ENCODE results near the gene PLEKHO2.
"Not testable (repeated sequence)": the region's sequence is repeated elsewhere in the genome, so short reads cannot be mapped to it uniquely, and the experiment has no call there.

The PLEKHO2 gene, protein sequence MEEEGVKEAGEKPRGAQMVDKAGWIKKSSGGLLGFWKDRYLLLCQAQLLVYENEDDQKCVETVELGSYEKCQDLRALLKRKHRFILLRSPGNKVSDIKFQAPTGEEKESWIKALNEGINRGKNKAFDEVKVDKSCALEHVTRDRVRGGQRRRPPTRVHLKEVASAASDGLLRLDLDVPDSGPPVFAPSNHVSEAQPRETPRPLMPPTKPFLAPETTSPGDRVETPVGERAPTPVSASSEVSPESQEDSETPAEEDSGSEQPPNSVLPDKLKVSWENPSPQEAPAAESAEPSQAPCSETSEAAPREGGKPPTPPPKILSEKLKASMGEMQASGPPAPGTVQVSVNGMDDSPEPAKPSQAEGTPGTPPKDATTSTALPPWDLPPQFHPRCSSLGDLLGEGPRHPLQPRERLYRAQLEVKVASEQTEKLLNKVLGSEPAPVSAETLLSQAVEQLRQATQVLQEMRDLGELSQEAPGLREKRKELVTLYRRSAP

GRCh38 chr15:64841344-64842095 lies at the start of gene PLEKHO2:
Gene PLEKHO2, plus strand, starts transcription at chr15:64841915. Its CDS starts 102 bp downstream, at chr15:64842017.
- DNase-seq: peak; percentile 92

DNA sequence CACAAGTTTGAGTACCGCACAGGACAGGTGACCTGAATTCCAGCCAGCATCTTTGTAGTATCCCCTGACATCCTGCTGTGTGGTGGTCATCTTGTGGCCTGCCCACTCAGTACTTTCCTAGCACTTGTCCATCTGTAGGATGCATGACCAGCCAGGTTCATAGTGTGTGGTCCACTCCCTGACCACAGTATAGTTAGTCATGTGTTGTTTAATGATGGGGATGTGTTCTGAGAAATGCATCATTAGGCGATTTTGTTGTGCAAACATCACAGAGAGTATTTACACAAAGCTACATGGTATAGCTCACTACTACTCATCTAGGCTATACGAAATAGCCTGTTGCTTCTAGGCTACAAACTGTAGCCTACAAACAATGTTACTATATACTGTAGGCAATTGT lies 49.4 kb upstream of the PLEKHO2 start:
- no peak for DNase-seq

DNA sequence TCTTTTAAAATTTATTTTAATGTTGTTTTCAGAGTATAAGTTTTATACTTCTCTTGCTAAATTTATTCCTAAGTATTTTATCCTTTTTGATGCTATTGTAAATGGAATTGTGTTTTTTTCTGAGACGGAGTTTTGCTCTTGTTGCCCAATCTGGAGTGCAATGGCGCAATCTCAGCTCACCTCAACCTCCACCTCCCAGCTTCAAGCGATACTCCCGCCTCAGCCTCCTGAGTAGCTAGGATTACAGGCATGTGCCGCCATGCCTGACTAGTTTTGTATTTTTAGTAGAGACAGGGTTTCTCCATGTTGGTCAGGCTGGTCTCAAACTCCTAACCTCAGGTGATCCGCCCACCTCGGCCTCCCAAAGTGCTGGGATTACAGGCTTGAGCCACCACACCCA lies 46.4 kb upstream of the PLEKHO2 start:
- DNase-seq: not testable (repeated sequence)

GRCh38 chr15:64795921-64796320 lies 45.8 kb upstream of the PLEKHO2 start:
- DNase-seq: not testable (repeated sequence)

GRCh38 chr15:64798905-64799304 lies 42.8 kb upstream of the PLEKHO2 start:
- DNase-seq: not testable (repeated sequence)

DNA sequence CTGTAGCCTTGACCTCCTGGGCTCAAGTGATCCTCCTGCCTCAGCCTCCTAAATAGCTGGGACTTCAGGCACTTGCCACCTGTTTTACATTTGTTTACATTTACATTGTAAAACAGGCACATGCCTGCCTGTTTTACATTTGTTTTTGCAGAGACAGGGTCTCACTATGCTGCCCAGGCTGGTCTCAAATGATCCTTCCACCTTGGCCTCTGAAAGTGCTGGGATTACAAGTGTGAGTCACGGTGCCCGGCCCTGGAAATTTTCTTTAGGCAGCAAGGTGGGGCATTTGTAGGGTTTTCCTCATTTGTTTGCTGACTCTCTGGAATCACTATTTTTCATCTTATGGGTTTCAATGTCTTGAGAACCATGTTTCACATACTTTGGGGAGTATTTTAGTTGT lies 41.2 kb upstream of the PLEKHO2 start:
- no peak for DNase-seq

DNA sequence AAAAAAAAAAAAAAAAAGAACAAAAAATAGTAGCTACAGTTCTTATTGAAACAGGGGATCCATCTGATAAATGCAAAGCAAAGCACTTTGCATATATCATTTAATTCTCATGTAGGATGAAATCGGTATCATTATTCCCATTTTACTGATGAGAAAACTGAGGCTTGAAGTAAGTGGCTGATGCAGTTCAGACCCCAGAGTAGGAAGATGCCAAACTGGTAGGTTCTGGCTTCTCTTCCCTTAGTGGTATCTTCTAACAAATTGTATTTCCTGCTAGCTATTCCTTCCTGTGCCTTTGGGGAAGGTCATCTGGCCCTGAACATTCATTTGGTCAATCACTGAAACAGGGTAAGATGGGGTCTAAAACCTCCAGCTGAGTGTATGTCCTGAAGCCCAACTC lies 38.2 kb upstream of the PLEKHO2 start:
- no peak for DNase-seq

DNA sequence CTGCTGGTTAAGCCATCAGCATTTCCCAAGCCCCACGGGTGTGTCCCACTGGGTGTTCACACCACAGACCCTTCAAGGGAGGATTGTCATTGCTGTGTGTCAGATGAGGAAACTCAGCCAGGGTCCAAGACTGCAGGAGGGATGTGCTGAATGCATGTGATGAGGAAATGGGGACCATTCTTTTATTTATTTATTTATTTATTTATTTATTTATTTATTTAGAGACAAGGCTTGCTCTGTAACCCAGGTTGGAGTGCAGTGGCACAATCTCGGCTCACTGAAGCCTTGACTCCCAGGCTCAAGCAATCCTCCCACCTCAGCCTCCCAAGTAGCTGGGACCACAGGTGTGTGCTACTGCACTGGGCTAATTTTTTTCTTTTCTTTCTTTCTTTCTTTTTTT lies 37.1 kb upstream of the PLEKHO2 start:
- DNase-seq: no peak

DNA sequence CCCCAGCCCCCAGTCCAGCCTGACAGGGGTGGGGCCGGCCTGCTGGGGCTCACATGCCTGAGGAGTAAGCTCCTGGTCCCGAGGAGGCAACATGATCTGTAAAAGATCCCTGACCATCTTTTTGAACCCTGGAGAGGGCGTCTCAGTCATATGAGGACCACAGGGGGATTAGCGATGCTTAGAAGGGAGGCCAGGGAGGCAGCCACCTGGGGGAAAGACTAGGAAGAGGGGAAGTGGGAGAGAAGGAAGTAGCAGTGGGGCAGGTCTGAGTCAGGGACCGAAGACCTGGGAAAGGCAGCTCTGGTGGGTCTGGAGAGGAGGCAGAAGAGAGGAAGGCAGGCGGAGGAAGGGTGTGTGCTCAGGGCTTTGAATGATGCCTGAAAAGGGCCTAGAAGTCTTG lies 35.2 kb upstream of the PLEKHO2 start:
- no peak for DNase-seq

DNA sequence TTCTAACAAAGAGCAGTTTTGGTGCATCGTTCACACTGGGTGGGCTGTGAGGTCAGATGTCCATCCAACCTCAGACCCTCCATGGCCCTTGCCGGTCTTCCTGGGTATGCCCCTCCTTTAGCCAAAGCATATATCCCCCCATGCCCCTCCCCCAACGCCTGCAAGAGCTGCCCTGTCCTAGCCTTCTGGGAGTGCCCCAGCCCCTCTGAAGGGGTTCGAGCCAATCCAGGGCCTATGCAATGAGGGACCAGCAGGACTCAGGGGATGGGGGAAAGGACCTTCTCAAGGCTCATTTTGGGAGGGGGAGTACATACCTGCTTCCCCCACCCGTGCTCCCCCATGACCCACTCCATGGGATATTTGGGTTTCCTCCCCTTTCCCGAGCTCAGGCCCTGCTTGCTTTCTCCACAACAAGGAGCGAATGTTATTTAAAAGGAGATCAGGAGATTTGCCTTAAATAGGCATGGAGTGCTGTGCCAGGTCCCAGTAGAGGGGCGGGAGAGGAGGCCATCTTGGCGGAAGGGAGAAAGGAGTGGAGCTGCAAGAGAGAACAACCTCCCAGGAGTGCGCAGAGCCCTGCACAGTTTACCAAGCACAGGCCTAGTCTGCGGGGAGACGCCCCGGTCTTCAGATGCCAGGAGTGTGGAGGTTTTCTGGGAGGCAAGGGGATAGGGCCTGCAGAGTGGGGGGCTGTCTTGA lies 34.5 kb upstream of the PLEKHO2 start:
- no peak for DNase-seq

DNA sequence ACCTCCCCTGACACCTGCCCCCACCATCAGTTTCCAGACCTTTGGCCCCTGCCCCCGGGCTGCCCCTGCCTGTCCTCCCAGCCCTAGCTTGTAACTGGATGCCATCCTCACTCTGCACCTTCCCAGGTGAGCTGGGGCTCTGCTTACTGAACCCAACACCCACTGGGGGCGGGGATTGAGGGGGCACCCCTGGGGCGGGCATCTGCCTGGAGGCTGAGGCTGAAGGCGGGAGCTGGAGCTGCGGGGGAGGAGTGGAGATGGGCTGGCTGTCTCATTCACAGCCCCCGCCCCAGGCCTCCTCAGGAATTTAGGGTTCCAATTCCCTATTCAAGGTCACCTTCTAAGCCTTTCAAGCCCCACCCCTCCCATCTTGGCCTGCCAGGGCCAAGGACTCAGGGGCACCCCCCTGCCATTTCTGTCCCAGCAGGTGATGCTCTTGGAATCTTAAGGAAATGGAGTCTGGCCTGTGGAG lies 33.9 kb upstream of the PLEKHO2 start:
- DNase-seq: no peak

- no peak for DNase-seq
Measured at GRCh38 chr15:64808785-64809453, 32.8 kb upstream of the PLEKHO2 start.

GRCh38 chr15:64809649-64810496 lies 31.8 kb upstream of the PLEKHO2 start:
- peak; percentile 72 for DNase-seq

GRCh38 chr15:64810497-64811326 lies 31.0 kb upstream of the PLEKHO2 start:
- no peak for DNase-seq

DNA sequence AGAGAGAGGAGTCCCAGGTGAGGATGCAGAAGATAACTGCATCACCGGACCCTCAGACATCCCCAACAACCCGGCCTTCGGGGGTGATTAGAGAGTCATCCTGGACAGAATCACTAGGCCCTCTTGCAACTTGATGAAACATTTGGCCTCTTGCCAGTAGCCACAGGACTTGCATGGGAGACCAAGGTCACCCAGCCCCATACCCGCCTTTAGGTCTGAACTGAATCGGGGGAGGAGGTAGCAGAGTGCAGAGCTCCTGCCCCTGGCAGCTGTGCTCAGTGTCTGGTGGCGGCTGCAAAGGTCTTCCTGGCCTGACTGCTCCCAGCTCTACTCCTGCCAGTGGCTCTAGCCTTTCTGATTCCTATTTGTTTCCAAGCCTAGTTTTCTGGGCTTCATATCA lies 28.6 kb upstream of the PLEKHO2 start:
- DNase-seq: no peak

- DNase-seq: not testable (repeated sequence)
Measured at GRCh38 chr15:64814283-64814682, 27.4 kb upstream of the PLEKHO2 start.

DNA sequence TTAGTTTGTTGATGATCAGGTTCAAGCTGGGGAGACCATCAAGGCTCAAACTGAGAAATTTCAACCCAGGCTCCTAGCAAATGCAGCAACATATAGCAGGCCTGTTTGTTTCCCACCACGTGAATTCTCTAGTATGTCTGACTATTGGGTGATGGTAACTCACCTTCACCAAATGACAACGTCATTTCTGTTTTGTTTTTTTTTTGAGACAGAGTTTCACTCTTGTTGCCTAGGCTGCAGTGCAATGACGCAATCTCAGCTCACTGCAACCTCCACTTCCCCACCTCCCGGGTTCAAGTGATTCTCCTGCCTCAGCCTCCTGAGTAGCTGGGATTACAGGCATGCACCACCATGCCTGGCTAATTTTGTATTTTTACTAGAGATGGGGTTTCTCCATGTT lies 26.8 kb upstream of the PLEKHO2 start:
- DNase-seq: not testable (repeated sequence)

GRCh38 chr15:64816452-64816851 lies 25.3 kb upstream of the PLEKHO2 start:
- DNase-seq: no peak

DNA sequence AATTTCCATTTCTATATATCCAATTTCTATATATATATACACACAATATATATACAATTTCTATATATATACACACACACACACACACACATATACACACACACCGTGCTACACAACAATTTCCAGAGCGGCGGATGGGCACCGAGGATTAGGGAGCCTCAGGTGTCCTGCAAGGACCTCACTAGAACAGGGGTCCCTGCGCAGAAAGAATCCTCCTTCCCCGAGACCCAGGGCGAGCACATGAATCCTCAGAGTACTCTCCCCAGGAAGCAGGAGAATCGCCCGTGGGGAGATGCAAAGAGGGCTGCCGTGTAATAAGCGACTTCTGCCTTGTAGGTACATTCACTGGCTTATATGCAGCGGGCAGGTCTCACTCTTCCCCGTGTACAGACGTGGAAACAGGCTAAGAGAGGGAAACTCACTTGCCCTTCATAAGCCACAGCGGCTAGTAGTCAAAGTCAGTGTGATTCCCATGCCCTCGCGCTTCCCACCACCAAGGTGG lies 16.7 kb upstream of the PLEKHO2 start:
- no peak for DNase-seq
